Neural progenitor cell (in vitro differentiated cells): ENCODE results near the gene PLA2G2F.

Experiments used
- CTCF ChIP-seq: fragments of 200-600 bp; sonication (generic); IDR thresholded peaks from 2 replicates; pipeline ENCODE4 v1.5.1; 2017; ENCODE audit warnings: antibody characterized with exemption, mild to moderate bottlenecking
- EZH2 ChIP-seq: fragments of 200-600 bp; sonication (generic); IDR thresholded peaks from 2 replicates; pipeline ENCODE4 v1.6.1; 2017; ENCODE audit warnings: antibody characterized with exemption, mild to moderate bottlenecking, moderate library complexity
- EZH2phosphoT487 ChIP-seq: fragments of 200-600 bp; sonication (generic); IDR thresholded peaks from 2 replicates; pipeline ENCODE4 v1.6.1; 2017; ENCODE audit warnings: antibody characterized with exemption

GRCh38 chr1:20187103-20187812 lies 48.1 kb downstream of the PLA2G2F start:
- TF ChIP-seq CTCF (no peak), EZH2 (no peak), EZH2phosphoT487 (no peak)
